ENCODE results near the gene PEX14. TPM values are rescaled to one million over a fixed set of nuclear protein-coding genes. Genes with fewer than 3 reads are reported as not detected.

PEX14 gene
- total RNA-seq, 1 donor from 2014 or later, result 19.2 TPM

GRCh38 chr1:10663678-10664035 lies 188.9 kb downstream of the PEX14 start:
- no peak for DNase-seq (ENCODE audit: low read depth)
- H3K4me3 ChIP-seq (ENCODE audit: low read depth, low read length), result no peak overlapping the region
- no peak for TF ChIP-seq CTCF (conservative IDR thresholded peaks at IDR 0.05; ENCODE audit: low read depth, low read length)

- DNase-seq (ENCODE audit: low read depth), result no peak
- H3K4me3 ChIP-seq (ENCODE audit: low read depth, low read length), result no peak overlapping the region
- TF ChIP-seq CTCF (conservative IDR thresholded peaks at IDR 0.05; ENCODE audit: low read depth, low read length), result no peak
Measured at GRCh38 chr1:10664251-10664650, 189.5 kb downstream of the PEX14 start.

GRCh38 chr1:10665226-10665625 lies 190.5 kb downstream of the PEX14 start:
- H3K4me3 ChIP-seq (ENCODE audit: low read depth, low read length), result no peak overlapping the region
- no peak for TF ChIP-seq CTCF (conservative IDR thresholded peaks at IDR 0.05; ENCODE audit: low read depth, low read length)
- no peak for DNase-seq (ENCODE audit: low read depth)

- no peak overlapping the region for H3K4me3 ChIP-seq (ENCODE audit: low read depth, low read length)
- peak; percentile 26 for DNase-seq (ENCODE audit: low read depth)
- TF ChIP-seq CTCF (conservative IDR thresholded peaks at IDR 0.05; ENCODE audit: low read depth, low read length), result no peak
Measured at GRCh38 chr1:10665930-10666850, 191.4 kb downstream of the PEX14 start.

- TF ChIP-seq CTCF (conservative IDR thresholded peaks at IDR 0.05; ENCODE audit: low read depth, low read length), result no peak
- no peak overlapping the region for H3K4me3 ChIP-seq (ENCODE audit: low read depth, low read length)
- no peak for DNase-seq (ENCODE audit: low read depth)
Measured at GRCh38 chr1:10667861-10668761, 193.4 kb downstream of the PEX14 start.

- TF ChIP-seq CTCF (conservative IDR thresholded peaks at IDR 0.05; ENCODE audit: low read depth, low read length), result no peak
- DNase-seq (ENCODE audit: low read depth), result no peak
- H3K4me3 ChIP-seq (ENCODE audit: low read depth, low read length), result no peak overlapping the region
Measured at GRCh38 chr1:10669570-10669969, 194.8 kb downstream of the PEX14 start.

Data from epithelial cell of proximal tubule (primary cell).